GM18861 (cell line): ENCODE data around the gene NPFFR2.
"Not testable (repeated sequence)": the region's sequence is repeated elsewhere in the genome, so short reads cannot be mapped to it uniquely, and the experiment has no call there.

ENCODE experiments used
- ATAC-seq: cut with Tn5 transposase; IDR thresholded peaks from one replicate; pipeline ENCODE4 v1.9.1; 2021; ENCODE audit not compliant: unreplicated experiment

NPFFR2 gene

DNA sequence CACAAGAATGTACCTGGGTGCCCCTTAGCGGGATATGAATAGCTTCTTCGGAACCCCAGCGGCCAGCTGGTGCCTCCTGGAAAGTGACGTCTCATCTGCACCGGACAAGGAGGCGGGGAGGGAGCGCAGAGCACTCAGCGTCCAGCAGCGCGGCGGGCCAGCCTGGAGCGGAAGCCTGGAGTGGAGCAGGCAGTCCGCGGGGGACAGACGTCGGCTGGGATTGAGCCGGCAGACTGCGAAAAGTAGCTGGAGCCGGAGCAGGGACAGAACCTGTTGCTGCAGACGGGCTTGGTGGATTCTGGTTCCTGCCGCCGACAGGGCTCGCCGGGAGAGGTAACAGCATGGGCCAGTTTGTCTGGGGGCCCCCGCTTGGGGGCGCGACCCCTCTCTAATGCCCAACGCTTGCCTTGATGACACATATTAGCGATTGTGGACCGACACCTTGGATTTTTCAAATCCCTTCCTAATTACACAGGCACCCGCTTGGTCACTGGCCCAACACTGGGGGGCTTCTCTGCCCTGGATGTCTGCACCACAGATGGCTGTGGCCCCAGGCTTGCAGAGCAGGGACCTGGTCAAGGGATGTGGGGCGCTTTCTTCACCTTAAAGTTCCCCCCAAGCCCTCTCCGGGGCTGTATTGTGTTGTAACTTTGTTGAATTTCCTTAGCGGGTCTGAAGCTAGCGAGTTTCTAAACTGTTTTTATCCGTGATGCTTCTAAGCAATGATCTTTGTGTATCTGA lies at the start of gene NPFFR2:
Gene NPFFR2, plus strand, starts transcription at position 133 of the 741 bp plus-strand sequence. CDS start 96,592 bp downstream, outside the sequence.
- ATAC-seq, result no peak

DNA sequence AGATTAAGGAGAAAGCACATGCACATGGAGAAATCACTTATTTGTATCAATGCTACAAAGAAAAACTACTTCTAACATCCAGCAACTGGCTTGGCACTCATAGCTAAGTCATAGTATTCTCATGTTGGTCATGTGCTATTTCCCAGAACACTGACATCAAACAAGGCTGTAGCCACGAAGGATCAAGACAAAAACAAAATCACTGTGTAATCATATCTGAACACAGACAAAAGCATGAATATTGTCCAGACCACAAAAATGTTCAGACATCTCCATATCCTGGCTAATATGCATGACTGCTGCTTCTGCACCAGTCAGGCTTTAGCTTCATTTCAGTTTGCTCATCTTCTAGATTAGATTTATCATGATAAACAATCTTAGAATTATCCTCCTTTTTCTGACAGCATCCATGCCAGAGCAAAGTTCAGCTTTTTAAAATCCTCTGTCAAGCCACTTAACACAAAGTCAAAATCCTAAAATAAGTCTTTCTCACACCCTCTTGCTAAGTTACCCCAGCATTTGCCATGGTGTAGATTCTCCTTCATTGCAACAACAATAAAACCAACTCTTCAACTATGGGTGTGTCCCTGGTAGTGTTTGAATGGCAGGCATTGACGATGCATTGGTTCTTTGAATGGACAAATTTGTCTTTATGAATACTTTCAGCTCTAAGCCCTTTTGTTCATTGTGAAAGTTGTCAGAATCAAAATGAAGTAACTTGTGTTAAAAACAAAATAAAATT lies 39.1 kb upstream of the NPFFR2 start:
- ATAC-seq, result no peak

DNA sequence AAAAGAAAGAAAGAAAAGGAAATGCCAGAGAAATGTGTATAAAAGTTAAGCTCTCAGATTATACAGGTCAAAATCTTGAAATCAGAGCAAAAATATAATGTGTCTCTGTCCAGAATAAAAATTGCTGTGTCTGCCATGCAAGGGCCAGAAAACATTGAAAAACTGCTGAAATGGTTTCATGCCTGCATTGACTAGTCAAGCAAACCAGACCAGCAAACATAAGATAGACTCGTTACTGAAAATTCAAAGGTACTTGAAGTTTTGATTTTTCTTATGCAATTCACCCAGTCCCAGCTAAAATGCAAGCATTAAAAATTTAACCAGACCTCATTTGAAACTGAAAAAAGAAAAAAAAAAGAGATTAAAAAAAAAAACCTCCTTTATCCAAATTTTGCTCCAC lies 37.2 kb upstream of the NPFFR2 start:
- no peak for ATAC-seq

DNA sequence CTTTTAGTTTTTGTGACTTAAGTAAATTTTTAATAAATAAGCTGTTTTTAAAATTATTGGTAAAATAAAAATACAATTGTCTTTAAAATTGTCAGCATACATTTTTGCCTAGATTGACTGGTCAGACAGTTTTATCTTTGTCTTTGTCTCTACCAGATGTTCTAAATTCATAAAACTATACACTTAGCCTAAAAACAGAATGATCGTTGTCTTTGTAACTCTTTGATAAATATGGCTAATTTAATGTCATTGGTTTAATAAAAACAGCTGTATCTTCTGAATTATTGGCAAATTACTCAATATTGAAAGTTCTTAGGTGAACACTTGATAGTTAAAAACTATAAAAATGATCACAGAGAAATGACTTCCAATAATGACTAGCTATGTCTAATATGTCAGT lies 36.5 kb upstream of the NPFFR2 start:
- ATAC-seq, result no peak

DNA sequence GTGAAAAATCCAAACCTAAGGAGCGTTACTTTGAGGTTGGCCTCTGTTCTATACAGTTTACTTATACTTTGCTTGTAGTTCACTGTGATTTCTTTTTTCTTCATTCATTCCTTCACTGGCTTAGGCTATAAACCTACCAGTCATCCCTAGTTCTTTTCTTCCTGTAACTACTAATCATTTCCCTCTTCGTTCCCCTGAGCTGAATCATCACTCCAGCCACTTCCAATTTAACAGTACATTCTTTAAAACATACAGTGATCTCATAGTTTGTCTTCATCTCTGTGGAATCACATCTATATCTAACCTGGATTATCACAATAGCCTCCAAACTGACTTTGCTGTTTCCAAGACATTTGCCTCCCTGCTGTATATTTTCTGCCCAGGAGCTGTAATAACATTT lies 25.2 kb upstream of the NPFFR2 start:
- no peak for ATAC-seq

DNA sequence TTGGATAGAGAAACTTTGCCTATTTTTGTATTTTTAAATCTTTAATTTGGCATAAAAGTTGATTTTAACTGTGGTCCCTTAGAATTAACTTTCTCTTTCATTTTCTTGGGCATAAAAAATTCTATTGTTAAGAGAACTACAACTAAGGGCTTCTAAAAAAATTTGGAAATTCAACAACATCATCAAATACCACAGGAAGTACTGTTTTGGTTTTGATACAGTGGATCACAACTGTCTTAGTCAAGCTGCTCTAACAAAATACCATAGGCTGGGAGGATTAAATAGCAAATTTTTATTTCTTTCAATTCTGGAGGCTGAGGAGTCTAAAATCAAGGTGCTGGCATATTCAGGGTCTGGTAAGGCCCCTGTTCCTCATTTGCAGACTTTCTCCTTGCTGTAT lies 19.9 kb upstream of the NPFFR2 start:
- ATAC-seq, result no peak

DNA sequence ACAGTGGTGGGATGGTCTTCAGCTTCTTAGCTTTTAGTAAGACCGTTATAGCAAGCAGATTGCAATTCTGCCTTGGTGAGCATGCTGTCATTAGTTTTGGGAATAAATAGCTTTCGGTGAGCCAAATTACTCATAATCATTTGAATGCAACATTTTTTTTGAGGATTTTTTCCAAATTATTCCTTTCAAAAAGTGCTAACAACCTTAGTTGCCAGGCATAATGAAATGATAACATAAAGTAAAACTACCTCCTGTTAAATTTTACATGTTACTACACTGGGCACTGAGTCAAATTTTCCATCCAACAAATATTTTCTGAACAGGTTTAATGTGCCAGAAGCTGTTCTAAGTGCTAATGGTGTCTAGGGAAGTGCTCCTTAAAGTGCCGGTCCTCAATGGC lies 15.8 kb upstream of the NPFFR2 start:
- no peak for ATAC-seq

DNA sequence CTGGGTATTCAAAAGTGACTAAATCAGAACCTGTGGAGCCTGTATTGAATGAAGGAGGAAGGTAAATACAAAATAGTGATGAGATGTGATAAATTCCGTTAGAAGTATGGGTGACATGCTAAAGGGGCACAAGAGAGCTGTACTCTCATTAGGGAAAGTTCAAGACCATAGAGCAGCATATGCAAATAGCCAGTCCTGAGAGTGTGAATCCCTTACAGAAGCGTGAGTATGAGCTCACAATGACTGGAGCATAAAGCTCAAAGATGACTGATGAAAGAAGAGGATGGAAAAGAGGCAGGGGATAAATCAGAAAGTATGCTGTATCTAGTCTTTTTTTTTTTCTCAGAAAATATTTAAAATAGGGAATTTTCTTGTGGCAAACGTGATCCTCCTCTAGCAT lies 12.1 kb upstream of the NPFFR2 start:
- ATAC-seq, result no peak

DNA sequence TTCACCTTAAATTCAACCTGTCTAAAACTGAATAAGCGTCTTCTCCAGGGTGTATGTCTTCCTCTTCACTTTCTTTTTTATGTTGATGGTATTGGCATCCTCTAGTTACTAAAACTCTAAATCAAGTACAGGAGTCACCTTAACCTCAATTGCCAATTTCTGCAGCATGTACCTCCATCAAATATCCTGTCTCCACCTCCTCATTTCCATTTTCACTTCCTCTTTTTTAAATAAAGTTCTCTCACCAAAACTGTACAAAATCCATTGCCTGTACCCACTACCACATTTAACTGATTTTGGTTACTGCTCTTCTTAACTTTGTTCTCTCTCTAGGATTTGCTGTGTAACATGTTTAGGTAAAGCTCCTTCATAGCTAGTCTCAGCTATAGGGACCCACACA lies 9.2 kb upstream of the NPFFR2 start:
- no peak for ATAC-seq

DNA sequence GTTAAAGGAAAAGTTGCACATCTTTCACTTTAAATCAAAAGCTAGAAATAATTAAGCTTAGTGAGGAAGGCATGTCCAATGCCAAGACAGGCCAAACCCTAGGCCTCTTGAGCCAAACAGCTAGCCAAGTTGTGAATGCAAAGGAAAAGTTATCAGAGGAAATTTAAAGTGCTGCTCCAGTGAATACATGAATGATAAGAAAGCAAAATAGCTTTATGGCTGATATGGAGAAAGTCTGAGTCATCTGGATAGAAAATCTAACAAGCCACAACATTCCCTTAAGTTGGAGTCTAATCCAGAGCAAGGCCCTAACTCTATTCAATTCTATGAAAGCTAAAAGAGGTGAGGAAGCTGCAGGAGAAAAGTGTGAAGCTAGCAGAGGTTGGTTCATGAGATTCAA lies 23.8 kb downstream of the NPFFR2 start:
- no peak for ATAC-seq

DNA sequence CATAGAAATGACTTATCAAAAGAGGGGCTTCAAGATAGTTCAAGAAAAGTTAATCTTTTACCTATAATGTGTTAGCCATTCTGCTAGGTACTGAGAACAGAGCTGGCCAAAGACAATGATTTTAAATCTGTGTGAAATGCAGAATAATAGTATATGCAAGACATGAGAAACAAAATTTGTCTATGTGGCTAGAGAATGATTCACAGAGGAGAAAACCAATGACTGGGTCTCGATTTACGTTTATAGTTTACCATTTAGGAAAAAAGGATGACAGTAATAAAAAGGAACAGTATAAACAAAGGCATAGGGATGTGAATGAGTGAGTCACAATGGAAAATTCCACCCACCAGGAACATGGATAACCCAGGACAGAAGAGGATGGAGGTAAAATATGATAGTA lies 31.9 kb downstream of the NPFFR2 start:
- no peak for ATAC-seq

DNA sequence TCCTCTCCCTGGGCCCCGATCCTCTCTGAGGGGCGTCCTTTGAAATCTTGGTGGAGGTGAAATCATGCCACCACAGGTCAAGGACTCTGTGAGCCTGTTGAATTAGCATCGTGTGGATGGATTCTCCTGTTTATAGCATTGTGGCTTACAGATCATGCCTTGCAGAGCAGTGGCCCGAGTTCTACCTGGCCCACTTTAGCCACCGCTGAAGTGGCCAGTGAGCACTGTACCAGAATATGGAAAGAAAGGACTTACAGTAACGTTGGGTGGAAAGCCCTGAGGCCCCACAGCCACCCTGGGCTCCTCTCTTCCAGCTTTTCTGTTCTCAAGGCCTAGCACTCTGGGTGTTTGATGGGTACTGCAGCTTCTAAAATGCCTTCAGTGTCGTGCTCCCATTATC lies 35.3 kb downstream of the NPFFR2 start:
- ATAC-seq, result no peak

DNA sequence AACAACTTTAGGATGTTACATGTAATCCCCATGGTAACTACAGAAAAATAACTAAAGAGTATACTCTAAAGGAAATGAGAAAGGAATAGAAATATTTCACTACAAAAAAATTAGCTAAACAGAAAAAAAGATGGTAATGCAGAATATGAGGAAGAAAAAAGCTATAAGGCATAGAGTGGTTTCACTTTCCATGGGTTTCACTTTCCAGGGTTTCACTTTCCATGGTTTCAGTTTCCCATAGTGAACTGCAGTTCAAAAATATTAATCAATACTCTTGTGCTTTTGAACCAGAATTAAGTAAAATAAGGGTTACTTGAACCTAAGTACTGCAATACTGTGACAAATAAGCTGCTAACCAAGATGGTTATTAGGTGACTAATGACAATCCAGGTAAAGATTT lies 42.0 kb downstream of the NPFFR2 start:
- ATAC-seq, result no peak

DNA sequence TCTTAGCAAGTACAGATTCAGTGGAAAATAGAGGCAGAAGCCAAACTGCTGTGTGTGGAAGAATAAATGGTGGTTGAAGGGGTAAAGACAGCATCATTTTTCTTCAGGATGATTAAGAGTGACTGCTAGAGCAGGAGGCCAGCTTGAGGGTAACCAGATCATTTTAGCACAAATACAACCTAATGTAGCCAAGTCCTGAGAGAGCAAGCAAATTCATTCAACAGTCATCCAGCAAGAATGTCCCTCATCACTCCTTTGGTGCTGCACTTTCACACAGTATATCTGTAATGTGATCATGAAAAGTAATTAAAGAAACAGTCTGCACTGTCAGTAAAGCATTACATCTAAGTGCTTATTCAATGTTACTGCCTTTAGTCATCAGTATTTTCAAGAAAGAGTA lies 44.8 kb downstream of the NPFFR2 start:
- no peak for ATAC-seq

DNA sequence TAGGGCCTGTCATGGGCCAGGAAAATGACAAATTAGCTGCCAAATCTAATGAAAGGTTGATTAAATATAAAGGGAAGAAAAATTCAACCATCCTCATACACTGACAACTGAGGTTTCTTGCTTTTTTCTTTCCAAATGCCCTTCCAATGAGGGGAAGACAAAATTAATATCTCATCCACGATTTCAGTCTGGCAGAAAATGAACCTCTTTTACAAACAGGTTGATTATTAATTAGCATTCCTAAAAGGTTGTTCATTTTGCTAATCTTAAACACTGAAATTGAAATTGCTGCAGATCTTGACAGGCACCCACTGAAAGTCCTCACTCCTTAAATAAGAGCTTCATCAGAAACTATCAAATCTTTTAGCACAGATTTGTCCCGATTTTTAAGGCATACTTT lies 45.5 kb downstream of the NPFFR2 start:
- ATAC-seq, result no peak

DNA sequence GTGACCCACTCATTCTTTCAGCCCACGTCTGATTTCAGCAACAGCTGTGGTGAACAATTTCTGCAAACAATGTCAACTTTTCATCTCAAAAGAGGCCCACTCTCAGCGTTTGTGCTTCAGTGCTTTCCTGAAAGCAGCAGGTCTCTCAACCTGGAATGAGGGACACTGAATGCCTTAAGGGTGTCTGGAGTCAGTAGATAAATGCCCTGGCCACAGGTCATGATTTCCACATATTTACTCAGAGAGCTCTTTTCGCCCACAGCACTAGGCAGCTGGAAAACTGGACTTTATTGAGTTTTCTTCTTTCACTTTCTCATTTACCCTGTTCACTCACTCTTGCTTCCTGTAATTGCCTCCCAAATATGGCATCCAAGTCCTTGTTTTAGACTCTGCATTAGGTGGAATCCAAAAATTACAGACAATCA lies 52.8 kb downstream of the NPFFR2 start:
- ATAC-seq, result peak; percentile 73

DNA sequence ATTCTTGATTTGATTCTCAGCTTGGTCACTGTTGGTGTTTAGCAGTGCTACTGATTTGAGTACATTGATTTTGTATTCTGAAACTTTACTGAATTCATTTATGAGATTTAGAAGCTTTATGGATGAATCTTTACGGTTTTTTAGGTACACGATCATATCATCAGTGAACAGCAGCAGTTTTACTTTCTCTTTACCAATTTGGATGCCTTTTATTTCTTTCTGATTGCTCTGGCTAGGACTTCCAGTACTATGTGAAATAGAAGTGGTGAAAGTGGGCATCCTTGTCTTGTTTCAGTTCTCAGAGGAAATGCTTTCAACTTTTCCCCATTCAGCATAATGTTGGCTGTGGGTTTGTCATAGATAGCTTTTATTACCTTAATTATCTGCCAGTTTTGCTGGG lies 58.8 kb downstream of the NPFFR2 start:
- not testable (repeated sequence) for ATAC-seq

DNA sequence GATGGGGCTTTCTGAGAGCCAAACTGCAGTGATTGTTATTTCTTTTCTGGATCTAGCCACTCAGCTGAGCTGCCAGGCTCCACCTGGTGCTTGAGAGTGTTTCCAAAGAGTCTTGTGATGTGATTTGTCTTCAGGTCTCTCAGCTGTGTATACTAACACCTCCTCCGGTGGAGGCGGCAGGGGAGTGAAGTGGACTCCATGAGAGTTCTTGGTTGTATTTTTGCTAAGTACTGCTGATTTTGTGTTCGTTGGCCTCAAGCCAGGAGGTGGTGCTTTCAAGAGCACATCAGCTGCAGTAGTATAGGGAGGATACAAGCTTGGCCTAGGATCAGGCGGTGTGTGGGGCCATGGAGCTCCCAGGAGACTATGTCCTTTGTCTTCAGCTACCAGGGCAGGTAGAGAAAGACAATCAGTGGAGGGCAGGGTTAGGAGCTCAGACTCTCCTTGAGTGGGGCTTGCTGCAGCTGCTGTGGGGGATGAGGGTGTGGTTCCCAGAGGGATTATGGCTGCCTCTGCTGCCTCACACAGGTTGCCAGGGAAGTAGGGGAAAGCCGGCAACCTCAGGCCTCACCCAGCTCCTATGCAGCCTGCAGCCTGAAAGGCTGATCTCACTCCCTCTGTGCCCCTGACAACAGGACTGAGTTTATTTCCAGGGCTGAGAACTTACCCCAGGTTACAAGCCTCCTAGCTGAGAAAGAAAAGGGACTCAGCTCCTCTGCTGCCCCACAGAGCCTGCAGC lies 62.4 kb downstream of the NPFFR2 start:
- ATAC-seq, result no peak

DNA sequence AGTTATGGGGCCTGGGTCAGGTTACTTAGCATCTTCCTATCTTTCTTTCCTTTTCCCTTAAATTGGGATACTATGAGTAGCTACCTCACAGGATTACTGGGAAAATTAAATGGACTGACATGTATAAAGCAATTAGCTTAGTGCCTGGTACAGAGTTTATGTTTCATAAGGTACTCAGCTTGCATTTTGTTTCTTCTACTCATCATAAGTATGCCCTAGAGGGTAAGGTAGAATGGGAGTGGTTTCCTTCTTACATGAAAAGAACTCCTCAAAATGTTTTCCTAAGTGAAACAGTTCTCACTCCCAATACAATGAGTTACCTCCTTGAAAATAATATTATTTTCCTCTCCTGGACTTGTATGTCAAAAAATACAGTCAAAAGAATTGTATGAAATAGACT lies 75.7 kb downstream of the NPFFR2 start:
- ATAC-seq, result no peak

DNA sequence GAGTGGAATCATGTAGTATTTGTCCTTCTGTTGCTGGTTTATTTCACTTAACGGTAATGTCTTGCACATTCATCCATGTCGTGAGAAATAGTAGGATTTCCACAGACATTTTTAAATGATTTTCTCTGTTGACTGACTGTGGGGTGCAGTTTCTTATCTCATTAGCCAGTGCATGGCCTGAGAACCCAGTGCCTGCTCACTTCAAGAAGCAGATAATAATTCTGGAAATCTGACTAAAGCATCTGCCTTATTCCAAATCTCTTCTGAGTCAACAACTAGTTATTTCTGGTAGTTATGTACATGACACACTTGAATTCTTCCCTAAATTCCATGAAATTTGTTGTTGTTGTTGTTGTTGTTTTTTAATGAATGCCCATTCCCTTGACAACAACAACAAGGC lies 77.6 kb downstream of the NPFFR2 start:
- ATAC-seq, result no peak

DNA sequence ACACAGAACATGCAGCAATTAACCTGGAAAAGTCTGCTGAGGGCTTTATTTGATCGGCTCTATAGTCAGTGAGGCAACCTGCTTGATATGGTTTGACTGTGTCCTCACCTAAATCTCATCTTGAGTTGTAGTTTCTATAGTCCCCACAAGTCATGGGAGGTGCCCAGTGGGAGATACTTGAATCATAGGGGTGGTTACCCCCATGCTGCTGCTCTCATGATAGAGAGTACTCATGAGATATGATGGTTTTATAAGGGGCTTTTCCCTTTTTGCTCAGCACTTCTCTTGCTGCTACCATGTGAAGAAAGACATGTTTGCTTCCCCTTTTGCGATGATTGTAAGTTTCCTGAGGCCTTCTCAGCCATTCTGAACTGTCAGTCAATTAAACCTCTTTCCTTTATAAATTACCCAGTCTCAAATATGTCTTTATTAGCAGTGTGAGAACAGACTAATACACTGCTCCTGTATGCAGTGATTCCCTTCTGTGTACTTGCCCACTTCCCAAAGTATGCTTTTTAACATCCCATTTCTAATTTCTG lies 78.2 kb downstream of the NPFFR2 start:
- ATAC-seq, result no peak

DNA sequence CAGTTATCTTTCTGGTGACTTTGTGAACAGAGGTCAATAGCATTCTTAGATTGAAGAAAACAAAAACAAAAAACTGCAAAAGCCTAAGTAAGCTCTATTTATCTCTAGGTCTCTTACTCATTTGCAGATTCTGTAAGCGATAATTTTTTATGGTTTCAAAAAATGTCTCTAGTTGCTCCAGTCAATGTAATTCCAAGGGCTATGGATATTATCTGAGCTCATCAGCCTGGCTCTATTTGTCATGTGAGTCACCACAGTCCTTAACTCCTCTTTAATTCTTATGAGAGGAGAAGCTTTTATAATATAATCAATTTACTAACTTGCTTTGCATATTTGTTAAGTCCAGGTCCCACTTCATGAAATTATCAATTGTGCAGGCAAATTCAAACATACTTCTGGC lies 79.1 kb downstream of the NPFFR2 start:
- no peak for ATAC-seq
